Right lung (tissue), 5 donors: Measurements from ENCODE around the gene CCDC138. TPM values are rescaled to one million over a fixed set of nuclear protein-coding genes. Genes with fewer than 3 reads are reported as not detected.

ENCODE experiments used
- DNase-seq, 2 donors: peaks; one replicate each; pipeline ENCODE4 v3.0.0-alpha.2; 2013
- polyA plus RNA-seq, 5 donors: library from polyadenylated mRNA; unstranded; fragments of 120-200 nt; gene quantifications; one replicate each; pipeline versions ENCODE4 v1.2.1 to v1.2.3, GENCODE V29; 2013; ENCODE audit warnings: inconsistent platforms in 1 of 5, low replicate concordance in 1 of 5; ENCODE audit not compliant: insufficient read length in 5 of 5, insufficient read depth in 1 of 5

Gene CCDC138
- polyA plus RNA-seq, 5 donors: 13.5 to 21.1 (median 19.8) TPM

- DNase-seq: no peak
Measured at GRCh38 chr2:108917526-108917925, 131.0 kb downstream of the CCDC138 start.

DNA sequence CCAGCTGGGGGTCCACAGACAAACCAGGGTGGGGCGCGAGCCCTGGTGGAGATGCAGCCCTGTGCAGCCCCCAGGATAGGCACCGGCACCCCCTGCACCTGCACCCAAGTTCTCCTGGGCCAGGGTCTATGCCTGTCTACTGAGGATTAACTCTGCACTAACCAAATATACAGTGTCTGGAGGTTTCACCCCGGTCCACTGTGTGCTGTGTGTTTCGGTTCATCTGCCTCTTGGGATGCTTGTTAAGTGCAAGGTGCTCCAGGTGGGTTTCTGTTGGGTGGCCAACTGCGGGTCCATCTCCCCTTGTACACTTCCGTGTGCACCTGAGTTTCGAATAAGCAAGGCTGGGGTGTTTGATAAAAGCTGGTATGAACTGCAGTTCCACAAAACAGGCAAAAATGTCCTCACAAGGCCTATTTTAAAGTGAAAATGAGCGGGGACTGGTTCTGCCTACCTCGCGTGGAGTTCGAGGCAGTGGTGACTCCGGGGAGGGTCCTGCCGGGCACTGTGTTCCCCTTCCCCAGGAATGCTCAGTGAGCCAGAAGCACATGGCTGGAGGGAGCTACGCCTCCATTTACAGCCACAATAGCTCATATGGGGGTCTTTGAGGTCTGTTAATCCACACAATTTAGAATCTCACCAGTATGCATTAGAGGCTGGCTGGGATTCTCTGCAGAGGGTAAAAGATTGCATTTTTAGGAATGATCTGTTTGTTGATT, 131.7 kb downstream of the CCDC138 start:
- DNase-seq: no peak

- DNase-seq: no peak
Measured at GRCh38 chr2:108918941-108919341, 132.4 kb downstream of the CCDC138 start.

DNA sequence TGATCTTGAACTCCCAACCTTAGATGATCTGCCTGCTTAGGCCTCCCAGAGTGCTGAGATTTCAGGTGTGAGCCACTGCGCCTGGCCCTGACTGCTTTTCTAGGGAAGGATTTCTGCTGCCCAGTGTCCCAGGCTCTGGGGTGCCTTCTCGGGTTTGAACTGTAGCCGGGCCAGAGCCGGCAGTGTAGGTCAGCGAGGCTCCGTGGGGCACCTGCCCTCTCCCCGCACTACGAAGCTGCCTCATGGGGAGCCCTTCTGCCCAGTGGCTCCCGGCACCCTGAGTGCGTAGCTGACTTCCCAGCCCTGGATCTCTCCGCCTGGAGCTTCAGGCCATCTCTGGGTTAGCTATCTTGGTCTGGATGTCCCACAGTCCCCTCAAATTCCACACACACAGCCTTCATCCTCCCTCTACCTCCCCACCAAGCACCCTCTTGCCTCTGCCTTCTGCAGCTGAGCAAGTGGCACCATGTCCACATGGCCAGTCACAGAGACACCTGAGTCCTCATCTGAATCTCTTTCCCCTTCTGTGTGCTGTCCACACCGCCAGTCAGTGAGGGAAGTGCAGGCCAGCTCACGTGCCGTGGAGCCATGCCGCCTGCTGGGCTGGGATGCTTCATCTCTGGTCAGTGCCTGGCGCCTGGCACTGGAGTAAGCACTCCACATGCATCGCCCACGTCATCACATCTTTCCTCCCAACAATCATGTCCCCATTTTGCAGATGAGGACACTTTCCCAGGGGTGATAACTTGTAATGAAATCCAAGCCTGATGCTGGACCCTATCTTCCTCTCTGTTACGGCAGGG, 133.2 kb downstream of the CCDC138 start:
- DNase-seq: no peak

DNA sequence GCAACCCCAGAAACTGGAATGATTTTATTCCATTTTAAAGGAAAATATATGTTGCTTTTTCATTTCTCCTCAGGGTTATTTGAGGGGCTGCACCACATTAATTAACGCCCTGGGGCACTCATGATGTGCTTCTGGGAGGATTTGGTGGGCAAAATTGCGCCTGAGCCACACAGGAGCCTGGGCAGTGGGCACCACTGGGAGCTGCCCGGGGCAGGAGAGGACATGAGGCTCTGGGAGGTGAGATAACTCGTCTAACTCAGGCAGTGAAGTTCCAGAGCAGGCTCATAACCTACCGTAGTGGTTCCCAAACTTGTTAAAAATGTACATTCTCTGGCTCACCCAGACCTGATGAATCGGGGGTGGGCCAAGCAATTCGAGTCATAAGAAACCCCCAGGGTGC, 134.1 kb downstream of the CCDC138 start:
- no peak for DNase-seq

- no peak for DNase-seq
Measured at GRCh38 chr2:108921096-108922030, 134.8 kb downstream of the CCDC138 start.

DNA sequence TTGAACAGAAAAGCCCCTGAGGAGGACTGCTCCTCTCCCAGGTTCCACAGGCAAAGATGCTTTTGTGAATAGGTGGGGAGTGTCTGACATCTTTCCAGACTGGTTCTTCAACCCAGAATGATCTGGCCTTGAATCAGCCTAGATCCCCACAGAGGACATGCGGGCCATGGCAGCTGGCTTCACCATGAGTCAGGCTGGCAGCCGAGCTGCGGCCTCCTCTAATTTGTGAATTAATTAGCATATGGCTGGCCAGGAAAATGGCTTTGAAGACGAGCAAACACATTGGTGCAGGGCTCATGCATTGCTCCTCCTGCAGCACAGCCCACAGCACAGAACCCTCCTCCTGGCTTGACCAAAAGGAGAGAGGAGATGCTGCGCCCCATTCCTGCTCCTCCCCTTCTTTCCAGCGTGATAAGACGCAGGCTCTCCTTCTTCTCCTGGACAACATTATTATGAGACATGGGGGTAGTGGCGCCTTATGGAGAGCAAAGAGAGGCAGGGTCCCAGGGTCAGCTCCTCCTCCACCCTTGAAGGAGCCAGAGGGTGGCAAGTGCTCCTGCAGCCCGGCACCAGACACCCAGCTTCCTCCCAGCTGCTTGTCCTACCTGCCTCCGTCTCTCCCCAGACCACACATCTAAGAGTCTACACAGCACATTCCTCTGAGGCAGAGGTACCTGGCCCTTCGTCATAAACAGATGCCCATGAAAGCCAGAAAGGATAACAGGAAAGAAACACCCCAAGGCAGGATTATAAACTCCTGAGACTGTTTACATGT, 135.8 kb downstream of the CCDC138 start:
- no peak for DNase-seq

DNA sequence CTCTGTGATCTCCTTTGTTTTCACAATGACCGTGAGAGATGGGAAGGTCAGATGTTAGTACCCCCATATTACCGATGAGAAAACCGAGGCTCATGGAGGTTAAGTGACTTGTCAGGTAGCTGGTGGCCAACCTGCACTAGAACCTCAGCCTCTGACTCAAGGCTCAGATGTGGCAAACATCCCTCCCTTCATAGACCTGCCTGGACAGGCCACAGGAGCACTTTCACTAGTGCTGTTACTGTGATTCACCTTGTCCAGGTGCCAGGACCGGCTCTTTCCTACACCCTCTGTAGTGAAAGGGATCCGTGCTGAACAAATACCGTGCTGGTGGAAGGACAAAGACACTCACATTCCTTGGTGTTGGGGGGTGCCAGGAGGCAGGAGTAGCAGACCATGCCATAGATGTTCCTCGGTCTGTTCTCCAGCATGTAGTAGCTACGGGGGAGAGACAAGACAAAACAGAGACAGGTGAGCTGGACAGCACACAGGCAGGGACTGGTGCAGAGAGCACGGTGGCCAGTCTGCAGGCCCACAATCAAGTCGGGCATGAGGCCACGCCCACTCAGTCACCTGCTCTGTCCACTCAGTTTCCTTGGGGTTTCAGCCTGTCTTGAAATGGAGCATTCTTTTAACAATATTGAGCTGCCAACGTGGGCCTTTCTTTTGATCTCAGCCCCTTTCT, 136.6 kb downstream of the CCDC138 start:
- no peak for DNase-seq

GRCh38 chr2:108923736-108924579, 137.4 kb downstream of the CCDC138 start:
- no peak for DNase-seq

GRCh38 chr2:108924580-108925251, 138.1 kb downstream of the CCDC138 start:
- DNase-seq: no peak

DNA sequence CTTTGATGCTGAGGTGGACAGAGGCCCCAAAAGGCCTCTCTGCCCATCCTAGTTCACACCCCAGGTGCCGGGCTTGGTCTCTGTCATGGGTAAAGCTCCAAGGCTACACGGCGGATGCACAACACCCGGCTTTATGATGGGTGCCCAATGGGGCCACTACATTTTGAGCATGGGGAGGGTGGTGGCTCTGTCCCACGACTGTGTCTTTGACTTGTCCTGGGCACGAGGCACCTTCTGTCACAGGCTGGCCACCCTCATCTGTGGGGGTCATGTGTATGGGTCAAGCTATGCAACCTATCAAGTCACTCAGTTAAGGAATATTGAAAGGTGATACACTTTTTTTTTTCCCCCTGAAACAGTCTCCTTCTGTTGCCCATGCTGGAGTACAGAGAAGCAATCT, 138.7 kb downstream of the CCDC138 start:
- no peak for DNase-seq

- no peak for DNase-seq
Measured at GRCh38 chr2:108925735-108926134, 139.2 kb downstream of the CCDC138 start.

Other genes starting within 250 kb of the CCDC138 start
- gene RANBP2, start 67.3 kb upstream of the CCDC138 start, polyA plus RNA-seq: 10 to 100 TPM; 36.8 to 69.7 (median 60.8) TPM
- gene EDAR, start 202.4 kb downstream of the CCDC138 start, polyA plus RNA-seq: 1 to 10 TPM; 4.3 to 7.2 (median 6.2) TPM